Measurements from ENCODE around the gene TTC3.
A peak's percentile ranks its signal among the peaks of the same experiment; 100 is the strongest.

GRCh38 chr21:37166733-37167132 is 93.7 kb downstream of the TTC3 start:
- TF ChIP-seq EZH2phosphoT487 (IDR thresholded peaks at IDR 0.05; ENCODE audit: borderline replicate concordance) (no peak), CTCF (conservative IDR thresholded peaks at IDR 0.05; ENCODE audit: low read length) (peak; percentile 66)
